Ovary (tissue), 3 donors: Measurements from ENCODE around the gene KLHL3.

Source experiments
- CTCF ChIP-seq, 3 donors: fragments of 450-650 bp in 2 of 3; fragments of 200-600 bp in 1 of 3; IDR thresholded peaks; one replicate each; pipeline versions ENCODE4 v1.5.1 to v1.8.0; 2016 to 2022; ENCODE audit warnings: antibody characterized with exemption in 3 of 3, mild to moderate bottlenecking in 1 of 3
- EP300 ChIP-seq: sonication (generic); formaldehyde crosslinking; IDR thresholded peaks from one replicate; pipeline ENCODE4 v1.6.1; 2017; ENCODE audit warnings: antibody characterized with exemption
- POLR2A ChIP-seq: fragments of 450-650 bp; IDR thresholded peaks from one replicate; pipeline ENCODE4 v1.6.1; 2017; ENCODE audit warnings: antibody characterized with exemption, mild to moderate bottlenecking, moderate library complexity
- donor health status: DM: no; HTN: no; CAD: no.

- TF ChIP-seq POLR2A (no peak), CTCF (IDR thresholded peaks at IDR 0.05) (no peak), EP300 (no peak)
Observed at GRCh38 chr5:137693307-137693950, 42.5 kb downstream of the KLHL3 start.
